ENCODE measurements around the gene HERPUD1. TPM values are rescaled to one million over a fixed set of nuclear protein-coding genes. Genes with fewer than 3 reads are reported as not detected.

The HERPUD1 gene
- total and polyA plus RNA-seq, 2 of the 8 experiments (the other 6 are each of a cell fraction or from before 2014, with no cell fraction given): 23.3 to 34.7 TPM

GRCh38 chr16:56948234-56948633 lies 16.3 kb downstream of the HERPUD1 start:
- no peak overlapping the region for H4K5ac ChIP-seq (ENCODE audit: insufficient read length, low read depth, low read length)
- H4K8ac ChIP-seq (ENCODE audit: extremely low read depth, insufficient read depth, low read length): no peak overlapping the region
- H4K20me1 ChIP-seq (replicated peaks in 1 of 2; ENCODE audit: control insufficient read depth in 1 of 2, insufficient read depth in 2 of 2, low read length in 2 of 2): peaks cover 0 to 2% of the 10 kb centered on the region in 2 experiments
- FAIRE-seq (no peak), DNase-seq (ENCODE audit: low read depth in 1 of 2, low spot score in 2 of 2) (no peak)
- H2AK5ac ChIP-seq (ENCODE audit: low read depth, low read length): no peak overlapping the region
- H3K79me2 ChIP-seq (ENCODE audit: control insufficient read depth in 1 of 2, insufficient read depth in 2 of 2, low read length in 2 of 2): no peaks in the 10 kb centered on the region
- no peak overlapping the region for H3K4ac ChIP-seq (replicated peaks; ENCODE audit: insufficient read length, low read depth, low read length)
- H3K18ac ChIP-seq (ENCODE audit: extremely low read depth, low read length): no peak overlapping the region
- H3K9ac ChIP-seq (replicated peaks in 1 of 4; ENCODE audit: extremely low read depth in 1 of 4, low read depth in 3 of 4, low read length in 3 of 4): no peak overlapping the region
- H3K56ac ChIP-seq (replicated peaks; ENCODE audit: insufficient read length, low read depth, low read length): no peak overlapping the region
- WGBS, 2 experiments (ENCODE audit: extremely low coverage in 1 of 2, insufficient coverage in 1 of 2, insufficient read length in 1 of 2, insufficient replicate concordance in 2 of 2, low coverage in 1 of 2, low lambda C conversion rate in 2 of 2, missing lambda C conversion rate in 1 of 2): 94% methylated on average over 6 of the region's 6 CpGs; no CpG with 5 or more reads in 1 of the 2 experiments
- H3K14ac ChIP-seq (ENCODE audit: insufficient read length): no peak overlapping the region
- no peak overlapping the region for H2BK120ac ChIP-seq (replicated peaks; ENCODE audit: low read depth, low read length)
- no peak overlapping the region for H2BK20ac ChIP-seq (ENCODE audit: low read length)
- H3K4me1 ChIP-seq (replicated peaks in 1 of 4; ENCODE audit: control insufficient read depth in 3 of 4, insufficient read depth in 4 of 4, low read length in 3 of 4): no peaks in the 10 kb centered on the region
- CTCF ChIA-PET (ENCODE audit: partially characterized antibody): interaction anchor here (1.1 to 2.0 kb wide), 4 partner anchors 10 to 156 kb away, joined by 5 to 8 read pairs (median 6); no protein-coding TSS in a partner anchor
- no peaks in the 10 kb centered on the region for H3K23me2 ChIP-seq (ENCODE audit: low read depth, low read length)
- no peak overlapping the region for H2BK12ac ChIP-seq (ENCODE audit: low read depth, low read length)
- no peak overlapping the region for H3K23ac ChIP-seq (ENCODE audit: insufficient read length)
- no peak overlapping the region for H3K27ac ChIP-seq (ENCODE audit: low read depth, low read length)
- no peaks in the 10 kb centered on the region for H3K9me3 ChIP-seq (ENCODE audit: insufficient read depth in 2 of 2, low read depth in 1 of 2, low read length in 1 of 2)
- H2AFZ ChIP-seq (ENCODE audit: low read length): no peak overlapping the region
- H3K79me1 ChIP-seq (ENCODE audit: low read depth, low read length): no peaks in the 10 kb centered on the region
- H2BK15ac ChIP-seq (ENCODE audit: low read length): no peak overlapping the region
- peaks cover 2 to 15% (median 10%) of the 10 kb centered on the region in 4 experiments; a peak in 5 of 8 replicates for H3K36me3 ChIP-seq (ENCODE audit: control insufficient read depth in 2 of 4, insufficient read depth in 4 of 4, low read length in 3 of 4)
- H3K27me3 ChIP-seq (replicated peaks in 1 of 4; ENCODE audit: control insufficient read depth in 3 of 4, extremely low read depth in 1 of 4, insufficient read depth in 3 of 4, low read length in 3 of 4): no peaks in the 10 kb centered on the region
- no peak overlapping the region for H3K4me2 ChIP-seq (ENCODE audit: insufficient read depth in 1 of 2, low read depth in 2 of 2, low read length in 2 of 2)
- H4K91ac ChIP-seq (replicated peaks; ENCODE audit: insufficient read length, low read length): no peak overlapping the region
- H3K4me3 ChIP-seq (ENCODE audit: extremely low read depth in 1 of 4, insufficient read depth in 2 of 4, low read depth in 3 of 4, low read length in 4 of 4): no peak overlapping the region
- POLR2A ChIA-PET (ENCODE audit: partially characterized antibody): interaction anchor here (8.0 kb wide), 1 partner anchor 14 kb away, joined by 125 read pairs; the partner anchor contains the start of gene HERPUD1
- H2BK5ac ChIP-seq (ENCODE audit: low read depth, low read length): no peak overlapping the region
- no peak for TF ChIP-seq JUND (IDR thresholded peaks at IDR 0.05; ENCODE audit: low read length)
- no peak for TF ChIP-seq TEAD4 (IDR thresholded peaks at IDR 0.05; ENCODE audit: low read depth, low read length)
- no peak for TF ChIP-seq BCL11A (IDR thresholded peaks at IDR 0.05; ENCODE audit: low read depth in 2 of 2, low read length in 2 of 2)
- no peak for TF ChIP-seq BRCA1 (IDR thresholded peaks at IDR 0.05; ENCODE audit: low read depth, low read length)
- TF ChIP-seq TAF1 (IDR thresholded peaks at IDR 0.05; ENCODE audit: low read depth, low read length): no peak
- TF ChIP-seq POLR2A (IDR thresholded peaks at IDR 0.05; ENCODE audit: control extremely low read depth in 1 of 2, low read depth in 2 of 2, low read length in 2 of 2): no peak
- TF ChIP-seq SIX5 (IDR thresholded peaks at IDR 0.05; ENCODE audit: low read depth, low read length): no peak
- TF ChIP-seq FOSL1 (IDR thresholded peaks at IDR 0.05; ENCODE audit: insufficient read depth, low read depth, low read length): no peak
- no peak for TF ChIP-seq RAD21 (IDR thresholded peaks at IDR 0.05 in 1 of 2, conservative IDR thresholded peaks at IDR 0.05 in 1 of 2; ENCODE audit: low read depth in 2 of 2, low read length in 2 of 2)
- no peak for TF ChIP-seq RNF2 (IDR thresholded peaks at IDR 0.05; ENCODE audit: borderline replicate concordance, low read depth, low read length, missing control alignments, poor library complexity, severe bottlenecking)
- TF ChIP-seq CHD1 (IDR thresholded peaks at IDR 0.05; ENCODE audit: low read depth, low read length): no peak
- no peak for TF ChIP-seq NANOG (IDR thresholded peaks at IDR 0.05; ENCODE audit: insufficient read depth, low read depth, low read length, poor library complexity, severe bottlenecking)
- TF ChIP-seq EZH2 (IDR thresholded peaks at IDR 0.05; ENCODE audit: low read depth, low read length, severe bottlenecking): no peak
- TF ChIP-seq RBBP5 (IDR thresholded peaks at IDR 0.05; ENCODE audit: borderline replicate concordance, low read depth, low read length): no peak
- no peak for TF ChIP-seq SP1 (IDR thresholded peaks at IDR 0.05; ENCODE audit: low read depth, low read length)
